WTC11 (cell line): ENCODE data around the gene GIGYF1. TPM values are rescaled to one million over a fixed set of nuclear protein-coding genes. Genes with fewer than 3 reads are reported as not detected.

ENCODE experiments used
- CREB1 ChIP-seq: sonication (generic); formaldehyde crosslinking; IDR thresholded peaks from 2 replicates; pipeline ENCODE4 v1.8.0; 2023; ENCODE audit warnings: mild to moderate bottlenecking, missing genetic modification reagents
- EMX1 ChIP-seq: fragments of 250-450 bp; sonication (Bioruptor Pico); IDR thresholded peaks from 2 replicates; pipeline ENCODE4 v1.8.0; 2021; ENCODE audit warnings: mild to moderate bottlenecking
- ETV6 ChIP-seq: sonication (generic); formaldehyde crosslinking; IDR thresholded peaks from 2 replicates; pipeline ENCODE4 v1.8.1; 2022; ENCODE audit warnings: mild to moderate bottlenecking, missing genetic modification reagents
- FOXJ3 ChIP-seq: sonication (generic); formaldehyde crosslinking; IDR thresholded peaks from 2 replicates; pipeline ENCODE4 v1.9.0; 2021; ENCODE audit warnings: missing genetic modification reagents, mild to moderate bottlenecking, borderline replicate concordance
- GRHL2 ChIP-seq: fragments of 250-450 bp; sonication (Bioruptor Pico); IDR thresholded peaks from 2 replicates; pipeline ENCODE4 v1.8.0; 2022; ENCODE audit warnings: mild to moderate bottlenecking, moderate library complexity; ENCODE audit not compliant: insufficient replicate concordance, severe bottlenecking
- GTF2I ChIP-seq: fragments of 250-450 bp; sonication (Bioruptor Pico); conservative IDR thresholded peaks from 2 replicates; pipeline ENCODE4 v1.4.0; 2021; ENCODE audit warnings: mild to moderate bottlenecking
- HMGA2 ChIP-seq: fragments of 250-450 bp; sonication (Bioruptor Pico); IDR thresholded peaks from 2 replicates; pipeline ENCODE4 v1.4.0; 2021; ENCODE audit warnings: mild to moderate bottlenecking, moderate library complexity
- KAT7 ChIP-seq: sonication (generic); formaldehyde crosslinking; IDR thresholded peaks from 2 replicates; pipeline ENCODE4 v1.8.1; 2023; ENCODE audit warnings: missing genetic modification reagents, mild to moderate bottlenecking, borderline replicate concordance
- MXD4 ChIP-seq: fragments of 250-450 bp; sonication (Bioruptor Pico); IDR thresholded peaks from 2 replicates; pipeline ENCODE4 v1.8.0; 2021; ENCODE audit warnings: mild to moderate bottlenecking, moderate library complexity, borderline replicate concordance
- NFATC4 ChIP-seq: fragments of 250-450 bp; sonication (Bioruptor Pico); IDR thresholded peaks from 2 replicates; pipeline ENCODE4 v1.9.0; 2021; ENCODE audit warnings: mild to moderate bottlenecking
- NFE2L1 ChIP-seq: sonication (generic); formaldehyde crosslinking; IDR thresholded peaks from 2 replicates; pipeline ENCODE4 v1.8.1; 2023; ENCODE audit warnings: missing genetic modification reagents
- NFYB ChIP-seq: sonication (generic); formaldehyde crosslinking; conservative IDR thresholded peaks from 2 replicates; pipeline ENCODE4 v1.8.0; 2022; ENCODE audit warnings: low read depth, missing genetic modification reagents
- NR1H2 ChIP-seq: sonication (generic); formaldehyde crosslinking; IDR thresholded peaks from 2 replicates; pipeline ENCODE4 v1.9.0; 2021; ENCODE audit warnings: mild to moderate bottlenecking, moderate library complexity, missing genetic modification reagents
- RELA ChIP-seq: sonication (generic); formaldehyde crosslinking; IDR thresholded peaks from 2 replicates; pipeline ENCODE4 v1.8.1; 2022; ENCODE audit warnings: missing genetic modification reagents, mild to moderate bottlenecking, borderline replicate concordance
- SOX15 ChIP-seq: fragments of 250-450 bp; sonication (Bioruptor Pico); IDR thresholded peaks from 2 replicates; pipeline ENCODE4 v1.9.0; 2021; ENCODE audit warnings: mild to moderate bottlenecking
- SP1 ChIP-seq: sonication (generic); formaldehyde crosslinking; conservative IDR thresholded peaks from 2 replicates; pipeline ENCODE4 v1.8.1; 2022; ENCODE audit warnings: missing genetic modification reagents
- TCF7 ChIP-seq: sonication (generic); formaldehyde crosslinking; IDR thresholded peaks from 2 replicates; pipeline ENCODE4 v1.8.0; 2022; ENCODE audit warnings: mild to moderate bottlenecking, low read depth, missing genetic modification reagents, moderate library complexity
- TEAD4 ChIP-seq: sonication (generic); formaldehyde crosslinking; IDR thresholded peaks from 2 replicates; pipeline ENCODE4 v1.8.0; 2022; ENCODE audit warnings: mild to moderate bottlenecking, missing genetic modification reagents
- ZNF219 ChIP-seq: sonication (generic); formaldehyde crosslinking; IDR thresholded peaks from 2 replicates; pipeline ENCODE4 v1.8.0; 2023; ENCODE audit warnings: missing genetic modification reagents, mild to moderate bottlenecking, borderline replicate concordance
- ZNF423 ChIP-seq: fragments of 250-450 bp; sonication (Bioruptor Pico); IDR thresholded peaks from 2 replicates; pipeline ENCODE4 v2.1.2; 2022; ENCODE audit warnings: mild to moderate bottlenecking, moderate library complexity
- total RNA-seq: library from RNA; stranded (reverse); gene quantifications from 3 replicates; pipeline ENCODE4 v1.2.3, GENCODE V29; 2021
- TF ChIP-seq, protein P1 (sequence below): sonication (generic); formaldehyde crosslinking; IDR thresholded peaks from 2 replicates; pipeline ENCODE4 v1.8.1; 2022; ENCODE audit warnings: missing genetic modification reagents, borderline replicate concordance
- TF ChIP-seq, protein P2 (sequence below): sonication (generic); formaldehyde crosslinking; conservative IDR thresholded peaks from 2 replicates; pipeline ENCODE4 v1.8.1; 2023; ENCODE audit warnings: mild to moderate bottlenecking, low read depth, missing genetic modification reagents, moderate library complexity
- TF ChIP-seq, protein P3 (sequence below): sonication (generic); formaldehyde crosslinking; IDR thresholded peaks from 2 replicates; pipeline ENCODE4 v1.8.1; 2022; ENCODE audit warnings: low read depth, missing genetic modification reagents, borderline replicate concordance
- TF ChIP-seq, protein P4 (sequence below): fragments of 250-450 bp; sonication (Bioruptor Pico); IDR thresholded peaks from 2 replicates; pipeline ENCODE4 v1.9.0; 2021; ENCODE audit warnings: moderate library complexity, mild to moderate bottlenecking, inconsistent platforms, borderline replicate concordance
- TF ChIP-seq, protein P5 (sequence below): sonication (generic); formaldehyde crosslinking; IDR thresholded peaks from 2 replicates; pipeline ENCODE4 v1.8.0; 2022; ENCODE audit warnings: mild to moderate bottlenecking, missing genetic modification reagents
- TF ChIP-seq, protein P6 (sequence below): fragments of 250-450 bp; sonication (Bioruptor Pico); IDR thresholded peaks from 2 replicates; pipeline ENCODE4 v1.9.0; 2021; ENCODE audit warnings: mild to moderate bottlenecking, borderline replicate concordance
- TF ChIP-seq, protein P7 (sequence below): fragments of 250-450 bp; sonication (Bioruptor Pico); IDR thresholded peaks from 2 replicates; pipeline ENCODE4 v1.9.0; 2021; ENCODE audit warnings: mild to moderate bottlenecking

The GIGYF1 gene
- total RNA-seq, 1 experiment from 2014 or later = 130 TPM

DNA sequence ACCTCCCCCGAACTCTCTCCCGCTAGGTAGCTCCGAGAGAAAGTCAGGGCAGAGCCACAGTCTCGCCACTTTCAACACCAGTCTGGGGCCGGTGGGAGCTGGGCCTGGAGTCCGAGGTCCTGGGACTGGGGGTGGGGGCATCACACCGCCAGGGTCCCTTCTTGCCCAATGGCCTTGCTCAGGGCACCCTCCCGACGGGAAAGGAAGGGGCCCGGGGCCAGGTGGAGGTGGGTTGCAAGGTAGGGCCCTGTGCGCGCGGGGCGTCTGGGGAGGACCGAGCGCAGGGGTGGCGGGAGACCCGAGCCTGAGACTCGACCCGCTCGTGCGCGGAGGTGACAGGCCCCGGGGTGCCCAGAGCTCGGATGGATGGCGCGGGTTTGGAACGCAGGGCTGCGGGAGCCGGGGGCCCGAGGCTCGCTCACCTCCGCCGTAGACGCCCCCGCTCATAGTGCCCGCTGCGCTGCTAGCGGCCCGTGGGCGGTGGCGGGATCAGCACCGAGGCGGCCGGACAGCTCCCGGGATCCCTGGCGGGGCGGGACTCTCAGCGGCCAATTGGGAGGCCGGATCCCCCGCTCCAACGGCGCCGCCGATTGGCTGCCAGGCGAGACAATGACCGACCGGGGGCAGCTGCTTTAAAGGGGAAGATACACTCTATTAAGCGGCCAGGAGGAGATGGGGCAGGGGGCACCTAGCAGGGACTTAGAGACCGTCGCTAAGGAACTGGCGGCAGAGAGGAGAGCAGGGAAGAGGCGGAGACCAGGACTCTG, 38.0 kb downstream of the GIGYF1 start, which contains the start of gene ACTL6B (continued):
- TF ChIP-seq, protein P1, sequence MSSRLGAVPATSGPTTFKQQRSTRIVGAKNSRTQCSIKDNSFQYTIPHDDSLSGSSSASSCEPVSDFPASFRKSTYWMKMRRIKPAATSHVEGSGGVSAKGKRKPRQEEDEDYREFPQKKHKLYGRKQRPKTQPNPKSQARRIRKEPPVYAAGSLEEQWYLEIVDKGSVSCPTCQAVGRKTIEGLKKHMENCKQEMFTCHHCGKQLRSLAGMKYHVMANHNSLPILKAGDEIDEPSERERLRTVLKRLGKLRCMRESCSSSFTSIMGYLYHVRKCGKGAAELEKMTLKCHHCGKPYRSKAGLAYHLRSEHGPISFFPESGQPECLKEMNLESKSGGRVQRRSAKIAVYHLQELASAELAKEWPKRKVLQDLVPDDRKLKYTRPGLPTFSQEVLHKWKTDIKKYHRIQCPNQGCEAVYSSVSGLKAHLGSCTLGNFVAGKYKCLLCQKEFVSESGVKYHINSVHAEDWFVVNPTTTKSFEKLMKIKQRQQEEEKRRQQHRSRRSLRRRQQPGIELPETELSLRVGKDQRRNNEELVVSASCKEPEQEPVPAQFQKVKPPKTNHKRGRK (CRISPR knock-in tag) = no peak
- TF ChIP-seq SOX15 (no peak), NR1H2 (CRISPR knock-in tag) (peak; percentile 82; the same call in 1 of the 2 replicates), ZNF423 (CRISPR knock-in tag) (no peak), TCF7 (CRISPR knock-in tag) (peak; percentile 92; the same call in 1 of the 2 replicates), FOXJ3 (CRISPR knock-in tag) (0 out of 2 replicates have a peak, but pooled peaks have one; percentile 74), SP1 (peak; percentile 90), GTF2I (no peak), GRHL2 (CRISPR knock-in tag) (no peak), EMX1 (CRISPR knock-in tag) (no peak), NFE2L1 (CRISPR knock-in tag) (peak; percentile 81), RELA (CRISPR knock-in tag) (peak; percentile 81; the same call in 1 of the 2 replicates), ZNF219 (CRISPR knock-in tag) (peak; percentile 96; the same call in 1 of the 2 replicates), MXD4 (CRISPR knock-in tag) (no peak), KAT7 (no peak), CREB1 (CRISPR knock-in tag) (peak; percentile 86), NFYB (CRISPR knock-in tag) (peak; percentile 68), HMGA2 (CRISPR knock-in tag) (no peak), NFATC4 (CRISPR knock-in tag) (no peak), ETV6 (CRISPR knock-in tag) (peak; percentile 98), TEAD4 (CRISPR knock-in tag) (peak; percentile 90)
- TF ChIP-seq, protein P2, sequence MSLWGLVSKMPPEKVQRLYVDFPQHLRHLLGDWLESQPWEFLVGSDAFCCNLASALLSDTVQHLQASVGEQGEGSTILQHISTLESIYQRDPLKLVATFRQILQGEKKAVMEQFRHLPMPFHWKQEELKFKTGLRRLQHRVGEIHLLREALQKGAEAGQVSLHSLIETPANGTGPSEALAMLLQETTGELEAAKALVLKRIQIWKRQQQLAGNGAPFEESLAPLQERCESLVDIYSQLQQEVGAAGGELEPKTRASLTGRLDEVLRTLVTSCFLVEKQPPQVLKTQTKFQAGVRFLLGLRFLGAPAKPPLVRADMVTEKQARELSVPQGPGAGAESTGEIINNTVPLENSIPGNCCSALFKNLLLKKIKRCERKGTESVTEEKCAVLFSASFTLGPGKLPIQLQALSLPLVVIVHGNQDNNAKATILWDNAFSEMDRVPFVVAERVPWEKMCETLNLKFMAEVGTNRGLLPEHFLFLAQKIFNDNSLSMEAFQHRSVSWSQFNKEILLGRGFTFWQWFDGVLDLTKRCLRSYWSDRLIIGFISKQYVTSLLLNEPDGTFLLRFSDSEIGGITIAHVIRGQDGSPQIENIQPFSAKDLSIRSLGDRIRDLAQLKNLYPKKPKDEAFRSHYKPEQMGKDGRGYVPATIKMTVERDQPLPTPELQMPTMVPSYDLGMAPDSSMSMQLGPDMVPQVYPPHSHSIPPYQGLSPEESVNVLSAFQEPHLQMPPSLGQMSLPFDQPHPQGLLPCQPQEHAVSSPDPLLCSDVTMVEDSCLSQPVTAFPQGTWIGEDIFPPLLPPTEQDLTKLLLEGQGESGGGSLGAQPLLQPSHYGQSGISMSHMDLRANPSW (CRISPR knock-in tag) = 0 out of 2 replicates have a peak, but pooled peaks have one; percentile 56
- TF ChIP-seq, protein P3, sequence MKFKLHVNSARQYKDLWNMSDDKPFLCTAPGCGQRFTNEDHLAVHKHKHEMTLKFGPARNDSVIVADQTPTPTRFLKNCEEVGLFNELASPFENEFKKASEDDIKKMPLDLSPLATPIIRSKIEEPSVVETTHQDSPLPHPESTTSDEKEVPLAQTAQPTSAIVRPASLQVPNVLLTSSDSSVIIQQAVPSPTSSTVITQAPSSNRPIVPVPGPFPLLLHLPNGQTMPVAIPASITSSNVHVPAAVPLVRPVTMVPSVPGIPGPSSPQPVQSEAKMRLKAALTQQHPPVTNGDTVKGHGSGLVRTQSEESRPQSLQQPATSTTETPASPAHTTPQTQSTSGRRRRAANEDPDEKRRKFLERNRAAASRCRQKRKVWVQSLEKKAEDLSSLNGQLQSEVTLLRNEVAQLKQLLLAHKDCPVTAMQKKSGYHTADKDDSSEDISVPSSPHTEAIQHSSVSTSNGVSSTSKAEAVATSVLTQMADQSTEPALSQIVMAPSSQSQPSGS (CRISPR knock-in tag) = no peak
- TF ChIP-seq, protein P4, sequence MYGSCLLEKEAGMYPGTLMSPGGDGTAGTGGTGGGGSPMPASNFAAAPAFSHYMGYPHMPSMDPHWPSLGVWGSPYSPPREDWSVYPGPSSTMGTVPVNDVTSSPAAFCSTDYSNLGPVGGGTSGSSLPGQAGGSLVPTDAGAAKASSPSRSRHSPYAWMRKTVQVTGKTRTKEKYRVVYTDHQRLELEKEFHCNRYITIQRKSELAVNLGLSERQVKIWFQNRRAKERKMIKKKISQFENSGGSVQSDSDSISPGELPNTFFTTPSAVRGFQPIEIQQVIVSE (CRISPR knock-in tag) = no peak
- TF ChIP-seq, protein P5, sequence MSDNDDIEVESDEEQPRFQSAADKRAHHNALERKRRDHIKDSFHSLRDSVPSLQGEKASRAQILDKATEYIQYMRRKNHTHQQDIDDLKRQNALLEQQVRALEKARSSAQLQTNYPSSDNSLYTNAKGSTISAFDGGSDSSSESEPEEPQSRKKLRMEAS (CRISPR knock-in tag) = peak; percentile 82
- TF ChIP-seq, protein P6, sequence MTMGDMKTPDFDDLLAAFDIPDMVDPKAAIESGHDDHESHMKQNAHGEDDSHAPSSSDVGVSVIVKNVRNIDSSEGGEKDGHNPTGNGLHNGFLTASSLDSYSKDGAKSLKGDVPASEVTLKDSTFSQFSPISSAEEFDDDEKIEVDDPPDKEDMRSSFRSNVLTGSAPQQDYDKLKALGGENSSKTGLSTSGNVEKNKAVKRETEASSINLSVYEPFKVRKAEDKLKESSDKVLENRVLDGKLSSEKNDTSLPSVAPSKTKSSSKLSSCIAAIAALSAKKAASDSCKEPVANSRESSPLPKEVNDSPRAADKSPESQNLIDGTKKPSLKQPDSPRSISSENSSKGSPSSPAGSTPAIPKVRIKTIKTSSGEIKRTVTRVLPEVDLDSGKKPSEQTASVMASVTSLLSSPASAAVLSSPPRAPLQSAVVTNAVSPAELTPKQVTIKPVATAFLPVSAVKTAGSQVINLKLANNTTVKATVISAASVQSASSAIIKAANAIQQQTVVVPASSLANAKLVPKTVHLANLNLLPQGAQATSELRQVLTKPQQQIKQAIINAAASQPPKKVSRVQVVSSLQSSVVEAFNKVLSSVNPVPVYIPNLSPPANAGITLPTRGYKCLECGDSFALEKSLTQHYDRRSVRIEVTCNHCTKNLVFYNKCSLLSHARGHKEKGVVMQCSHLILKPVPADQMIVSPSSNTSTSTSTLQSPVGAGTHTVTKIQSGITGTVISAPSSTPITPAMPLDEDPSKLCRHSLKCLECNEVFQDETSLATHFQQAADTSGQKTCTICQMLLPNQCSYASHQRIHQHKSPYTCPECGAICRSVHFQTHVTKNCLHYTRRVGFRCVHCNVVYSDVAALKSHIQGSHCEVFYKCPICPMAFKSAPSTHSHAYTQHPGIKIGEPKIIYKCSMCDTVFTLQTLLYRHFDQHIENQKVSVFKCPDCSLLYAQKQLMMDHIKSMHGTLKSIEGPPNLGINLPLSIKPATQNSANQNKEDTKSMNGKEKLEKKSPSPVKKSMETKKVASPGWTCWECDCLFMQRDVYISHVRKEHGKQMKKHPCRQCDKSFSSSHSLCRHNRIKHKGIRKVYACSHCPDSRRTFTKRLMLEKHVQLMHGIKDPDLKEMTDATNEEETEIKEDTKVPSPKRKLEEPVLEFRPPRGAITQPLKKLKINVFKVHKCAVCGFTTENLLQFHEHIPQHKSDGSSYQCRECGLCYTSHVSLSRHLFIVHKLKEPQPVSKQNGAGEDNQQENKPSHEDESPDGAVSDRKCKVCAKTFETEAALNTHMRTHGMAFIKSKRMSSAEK = no peak
- TF ChIP-seq, protein P7, sequence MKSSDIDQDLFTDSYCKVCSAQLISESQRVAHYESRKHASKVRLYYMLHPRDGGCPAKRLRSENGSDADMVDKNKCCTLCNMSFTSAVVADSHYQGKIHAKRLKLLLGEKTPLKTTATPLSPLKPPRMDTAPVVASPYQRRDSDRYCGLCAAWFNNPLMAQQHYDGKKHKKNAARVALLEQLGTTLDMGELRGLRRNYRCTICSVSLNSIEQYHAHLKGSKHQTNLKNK (CRISPR knock-in tag) = no peak
